HEK293T (cell line): ENCODE measurements around the gene RPL12.
A peak's percentile ranks its signal among the peaks of the same experiment; 100 is the strongest.

Experiments
- CTCF ChIA-PET: fragments of 350-600 bp; formaldehyde crosslinking; extraction: SDS; loops from one replicate; lab custom pipeline; 2021; ENCODE audit warnings: antibody characterized with exemption, inconsistent platforms; lab: Yijun Ruan, JAX
- POLR2A ChIA-PET: fragments of 350-600 bp; formaldehyde crosslinking; extraction: SDS; loops from one replicate; lab custom pipeline; 2020; ENCODE audit warnings: antibody characterized with exemption, inconsistent platforms; lab: Yijun Ruan, JAX
- DNase-seq: peaks from one replicate; pipeline ENCODE4 v3.0.0; 2012; ENCODE audit warnings: mixed read lengths; ENCODE audit errors: extremely low spot score
- ARNT ChIP-seq: fragments of 450-650 bp; IDR thresholded peaks from 2 replicates; pipeline ENCODE4 v1.6.1; 2017; ENCODE audit warnings: mild to moderate bottlenecking
- BHLHE40 ChIP-seq: fragments of 450-650 bp; IDR thresholded peaks from 2 replicates; pipeline ENCODE4 v1.6.1; 2016; ENCODE audit warnings: mild to moderate bottlenecking, moderate library complexity, borderline replicate concordance
- CTBP1 ChIP-seq: fragments of 450-650 bp; IDR thresholded peaks from 2 replicates; pipeline ENCODE4 v1.6.1; 2016; ENCODE audit warnings: borderline replicate concordance
- ELF4 ChIP-seq: fragments of 450-650 bp; IDR thresholded peaks from 2 replicates; pipeline ENCODE4 v1.6.1; 2017; ENCODE audit warnings: antibody characterized with exemption
- FOXA1 ChIP-seq: fragments of 450-650 bp; IDR thresholded peaks from 2 replicates; pipeline ENCODE4 v1.6.1; 2016; ENCODE audit warnings: mild to moderate bottlenecking
- FOXK2 ChIP-seq: fragments of 450-650 bp; IDR thresholded peaks from 2 replicates; pipeline ENCODE4 v1.6.1; 2016; ENCODE audit warnings: mild to moderate bottlenecking
- FOXM1 ChIP-seq: fragments of 450-650 bp; IDR thresholded peaks from 2 replicates; pipeline ENCODE4 v1.6.1; 2017; ENCODE audit warnings: mild to moderate bottlenecking, borderline replicate concordance
- HDGF ChIP-seq: fragments of 450-650 bp; IDR thresholded peaks from 2 replicates; pipeline ENCODE4 v1.6.1; 2017; ENCODE audit warnings: antibody characterized with exemption, borderline replicate concordance
- L3MBTL2 ChIP-seq: fragments of 450-650 bp; conservative IDR thresholded peaks from 2 replicates; pipeline ENCODE4 v1.6.1; 2016; ENCODE audit warnings: mild to moderate bottlenecking
- LEF1 ChIP-seq: fragments of 450-650 bp; IDR thresholded peaks from 2 replicates; pipeline ENCODE4 v1.6.1; 2017; ENCODE audit warnings: mild to moderate bottlenecking, borderline replicate concordance
- NFRKB ChIP-seq: fragments of 450-650 bp; IDR thresholded peaks from 2 replicates; pipeline ENCODE4 v1.6.1; 2016; ENCODE audit warnings: mild to moderate bottlenecking, moderate library complexity
- SP1 ChIP-seq: fragments of 450-650 bp; IDR thresholded peaks from 2 replicates; pipeline ENCODE4 v1.6.1; 2017
- SUZ12 ChIP-seq: fragments of 450-650 bp; IDR thresholded peaks from 2 replicates; pipeline ENCODE4 v1.6.1; 2016; ENCODE audit warnings: mild to moderate bottlenecking
- TARDBP ChIP-seq: fragments of 450-650 bp; IDR thresholded peaks from 2 replicates; pipeline ENCODE4 v1.6.1; 2016
- ZNF384 ChIP-seq: fragments of 450-650 bp; IDR thresholded peaks from 2 replicates; pipeline ENCODE4 v1.6.1; 2016
- TF ChIP-seq, protein P1 (sequence below): fragments of 450-650 bp; IDR thresholded peaks from 2 replicates; pipeline ENCODE4 v1.6.1; 2016

Gene RPL12

DNA sequence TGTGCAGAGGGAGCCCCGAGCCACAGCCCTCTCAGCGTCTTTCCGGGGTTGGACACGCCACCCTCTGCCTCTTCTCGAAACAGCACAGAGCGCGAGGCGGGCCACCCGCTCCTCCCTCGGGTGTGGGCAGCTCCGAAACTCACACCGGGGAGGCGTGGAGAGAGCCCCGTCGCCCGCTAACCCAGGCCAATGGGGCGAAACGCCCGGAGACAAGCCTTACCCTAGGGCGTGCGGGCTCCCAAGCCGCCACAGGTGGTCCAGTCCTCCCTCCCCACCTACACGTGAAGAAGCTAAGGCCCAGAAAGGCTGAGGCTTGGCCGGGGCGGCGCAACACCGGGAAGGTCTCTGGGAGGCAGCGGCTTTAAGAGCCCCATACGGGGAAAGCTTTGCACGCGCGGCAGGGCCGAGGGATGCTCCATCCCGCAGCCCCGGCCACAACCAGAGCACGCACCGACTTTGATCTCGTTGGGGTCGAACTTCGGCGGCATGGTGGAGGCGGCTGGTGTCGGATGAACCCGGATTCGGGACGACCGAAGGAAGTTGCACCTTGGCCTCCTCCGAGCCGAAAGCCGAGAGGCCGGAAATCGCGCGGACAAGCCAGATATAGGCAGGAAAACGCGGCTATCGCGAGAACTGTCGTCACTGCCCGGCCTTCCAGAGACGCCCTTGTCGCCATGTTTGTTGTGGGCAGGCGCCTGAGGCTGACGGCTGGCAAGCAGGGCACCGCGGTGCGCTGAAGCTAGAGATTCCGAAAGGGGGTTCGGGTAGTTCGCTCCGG is at the start of gene RPL12, which contains the start of gene LRSAM1:
TSS of gene RPL12 (minus strand) at position 577 of the 778 bp plus-strand sequence. CDS start at position 488, 89 bp downstream.
TSS of gene LRSAM1 (plus strand) at position 681 of the 778 bp plus-strand sequence. CDS start 3,018 bp downstream, outside the sequence.
- TF ChIP-seq ZNF384 (no peak), HDGF (no peak), SUZ12 (no peak), SP1 (peak; percentile 90), TARDBP (no peak), NFRKB (peak; percentile 67), BHLHE40 (no peak), L3MBTL2 (0 out of 2 replicates have a peak, but pooled peaks have one; percentile 11), FOXM1 (no peak), CTBP1 (peak; percentile 52; the same call in 1 of the 2 replicates), FOXK2 (no peak), ARNT (peak; percentile 10; the same call in 1 of the 2 replicates), FOXA1 (no peak), ELF4 (peak; percentile 99), LEF1 (peak; percentile 90)
- TF ChIP-seq, protein P1, sequence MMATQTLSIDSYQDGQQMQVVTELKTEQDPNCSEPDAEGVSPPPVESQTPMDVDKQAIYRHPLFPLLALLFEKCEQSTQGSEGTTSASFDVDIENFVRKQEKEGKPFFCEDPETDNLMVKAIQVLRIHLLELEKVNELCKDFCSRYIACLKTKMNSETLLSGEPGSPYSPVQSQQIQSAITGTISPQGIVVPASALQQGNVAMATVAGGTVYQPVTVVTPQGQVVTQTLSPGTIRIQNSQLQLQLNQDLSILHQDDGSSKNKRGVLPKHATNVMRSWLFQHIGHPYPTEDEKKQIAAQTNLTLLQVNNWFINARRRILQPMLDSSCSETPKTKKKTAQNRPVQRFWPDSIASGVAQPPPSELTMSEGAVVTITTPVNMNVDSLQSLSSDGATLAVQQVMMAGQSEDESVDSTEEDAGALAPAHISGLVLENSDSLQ, result no peak
- ChIA-PET CTCF (no interaction called here), POLR2A (interaction anchor here (0.5 to 1.8 kb wide), 15 partner anchors 10 to 537 kb away, joined by 3 to 9 read pairs (median 3); partner anchors contain the start of genes RALGPS1 and ZNF79)
- peak; percentile 95 for DNase-seq

- no peak for DNase-seq
- ChIA-PET POLR2A (interaction anchor here (0.6 to 1.0 kb wide), 2 partner anchors 49 to 283 kb away, joined by 3 to 4 read pairs; partner anchors contain the start of genes LRSAM1 and RPL12), CTCF (no interaction called here)
- no peak for TF ChIP-seq L3MBTL2
- no peak for TF ChIP-seq FOXM1
- TF ChIP-seq HDGF, result no peak
- no peak for TF ChIP-seq SP1
- no peak for TF ChIP-seq ARNT
- TF ChIP-seq, protein P1, result no peak
- no peak for TF ChIP-seq TARDBP
- TF ChIP-seq CTBP1, result no peak
- TF ChIP-seq LEF1, result no peak
- no peak for TF ChIP-seq ELF4
- TF ChIP-seq FOXK2, result no peak
- no peak for TF ChIP-seq ZNF384
- no peak for TF ChIP-seq FOXA1
Measured at GRCh38 chr9:127500862-127501261, 49.7 kb upstream of the RPL12 start.

GRCh38 chr9:127500399-127500798 is 49.2 kb upstream of the RPL12 start:
- CTCF ChIA-PET, result no interaction called here
- TF ChIP-seq LEF1 (no peak), L3MBTL2 (no peak), CTBP1 (no peak), NFRKB (no peak), TARDBP (no peak), SUZ12 (no peak), BHLHE40 (no peak)
- TF ChIP-seq, protein P1, result no peak
- no peak for DNase-seq
- POLR2A ChIA-PET, result interaction anchor here (1.0 kb wide), 1 partner anchor 49 kb away, joined by 4 read pairs; the partner anchor contains the start of genes LRSAM1 and RPL12

DNA sequence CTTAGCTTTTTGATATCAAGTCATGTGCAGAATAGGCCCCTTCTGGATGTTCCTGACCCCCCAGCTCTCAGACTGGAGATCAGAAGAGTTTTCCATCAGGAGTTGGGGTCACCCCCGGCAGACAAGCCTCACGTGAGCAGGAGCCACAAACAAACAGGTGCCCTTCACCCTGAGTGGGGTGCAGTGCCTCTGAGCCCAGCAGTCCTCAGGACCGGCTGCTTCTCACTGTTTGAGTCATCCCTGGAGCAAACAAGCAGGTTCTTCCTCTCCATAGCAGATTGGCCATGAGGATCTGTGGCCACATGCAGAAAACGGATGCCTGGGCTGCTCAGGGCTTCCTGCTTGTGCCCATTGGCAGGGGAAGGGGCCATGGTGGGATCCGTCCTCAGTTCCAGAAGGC is 47.1 kb upstream of the RPL12 start:
- ChIA-PET CTCF (no interaction called here), POLR2A (no interaction called here)
- DNase-seq, result no peak
- TF ChIP-seq SUZ12 (no peak), ZNF384 (no peak), BHLHE40 (no peak), TARDBP (no peak), ARNT (no peak), FOXK2 (no peak), ELF4 (no peak), FOXM1 (no peak), LEF1 (no peak), FOXA1 (no peak), L3MBTL2 (no peak), CTBP1 (no peak), SP1 (no peak), NFRKB (no peak)
- TF ChIP-seq, protein P1, result no peak

GRCh38 chr9:127497656-127498290 is 46.6 kb upstream of the RPL12 start:
- CTCF ChIA-PET, result no interaction called here
- POLR2A ChIA-PET, result no interaction called here
- DNase-seq, result no peak
- TF ChIP-seq NFRKB (no peak), FOXK2 (no peak), ELF4 (no peak), HDGF (no peak), SUZ12 (no peak), ARNT (no peak), BHLHE40 (no peak), CTBP1 (no peak), TARDBP (no peak), FOXM1 (no peak), ZNF384 (no peak), FOXA1 (no peak)
- TF ChIP-seq, protein P1, result no peak
